Caco-2 (cell line): Measurements from ENCODE around the gene SKAP2. TPM values are rescaled to one million over a fixed set of nuclear protein-coding genes. Genes with fewer than 3 reads are reported as not detected.

Experiments used
- BruUV-seq: library from RNA; stranded (reverse); fragments of 400-500 nt; replicated peaks from 2 replicates; lab custom pipeline; 2021; lab: Mats Ljungman, UMichigan
- CTCF ChIA-PET: fragments of 300-600 bp; sonication (Branson Sonifier 250); formaldehyde crosslinking; loops from one replicate; lab custom pipeline; 2022; ENCODE audit warnings: antibody characterized with exemption; lab: Charles Lee
- POLR2A ChIA-PET: fragments of 300-600 bp; sonication (Branson Sonifier 250); formaldehyde crosslinking; loops from one replicate; lab custom pipeline; 2022; ENCODE audit warnings: antibody characterized with exemption; lab: Charles Lee
- DNase-seq, 2 experiments: peaks; one replicate each; pipeline versions ENCODE4 v3.0.0 to v3.0.0-alpha.2; 2020 to 2022
- H3K27me3 ChIP-seq: replicated peaks from 2 replicates; pipeline ENCODE4 v1.6.0; 2011; ENCODE audit warnings: low read length; ENCODE audit not compliant: control insufficient read depth, insufficient read depth
- H3K36me3 ChIP-seq: 2 replicates; pipeline ENCODE4 v1.5.1; 2011; ENCODE audit warnings: low read length; ENCODE audit not compliant: control insufficient read depth, insufficient read depth
- H3K4me1 ChIP-seq: fragments of 250-450 bp; sonication (Bioruptor Pico); 2 replicates; pipeline ENCODE4 v1.5.1; 2020; ENCODE audit warnings: mild to moderate bottlenecking
- H3K4me3 ChIP-seq: 2 replicates; pipeline ENCODE4 v1.5.1; 2011; ENCODE audit warnings: low read depth, mild to moderate bottlenecking, control low read depth, low read length
- H3K9me3 ChIP-seq: fragments of 250-450 bp; sonication (Bioruptor Pico); 2 replicates; pipeline ENCODE4 v1.5.1; 2020; ENCODE audit warnings: mild to moderate bottlenecking, moderate library complexity
- H3K27ac Mint-ChIP-seq: one replicate; pipeline ENCODE4 v1.8.0; 2022; ENCODE audit warnings: mixed read lengths; ENCODE audit not compliant: unreplicated experiment
- H3K27me3 Mint-ChIP-seq: one replicate; pipeline ENCODE4 v1.8.0; 2022; ENCODE audit warnings: mixed read lengths; ENCODE audit not compliant: insufficient read depth, unreplicated experiment
- H3K36me3 Mint-ChIP-seq: one replicate; pipeline ENCODE4 v1.8.0; 2022; ENCODE audit warnings: mild to moderate bottlenecking, mixed read lengths; ENCODE audit not compliant: insufficient read depth, unreplicated experiment
- H3K4me1 Mint-ChIP-seq: one replicate; pipeline ENCODE4 v1.8.0; 2022; ENCODE audit warnings: low read depth, mixed read lengths; ENCODE audit not compliant: unreplicated experiment
- H3K4me3 Mint-ChIP-seq: one replicate; pipeline ENCODE4 v1.8.0; 2022; ENCODE audit warnings: mild to moderate bottlenecking, moderate library complexity, mixed read lengths; ENCODE audit not compliant: unreplicated experiment
- H3K9me3 Mint-ChIP-seq: one replicate; pipeline ENCODE4 v1.8.0; 2022; ENCODE audit warnings: mixed read lengths; ENCODE audit not compliant: unreplicated experiment
- CTCF ChIP-seq, 2 experiments: fragments of 200-600 bp in 1 of 2; IDR thresholded peaks; 1 replicate in 1 of 2; 2 replicates in 1 of 2; pipeline versions ENCODE4 v1.5.1 to v1.8.0; 2011 to 2022; ENCODE audit warnings: antibody characterized with exemption in 1 of 2, control low read depth in 1 of 2, inconsistent platforms in 1 of 2, low read depth in 1 of 2, low read length in 1 of 2, mild to moderate bottlenecking in 1 of 2, moderate library complexity in 1 of 2; ENCODE audit not compliant: insufficient read depth in 1 of 2, severe bottlenecking in 1 of 2, unreplicated experiment in 1 of 2
- intact Hi-C: fragments of 100-400 bp; cut with micrococcal nuclease; formaldehyde crosslinking; loops from one replicate; pipeline ENCODE4 v1.10.0; 2022; ENCODE audit not compliant: unreplicated experiment
- total RNA-seq: library from RNA; stranded (reverse); gene quantifications from 2 replicates; pipeline ENCODE4 v1.2.3, GENCODE V29; 2022

The SKAP2 gene
- total RNA-seq, 1 experiment from 2014 or later: 36.2 TPM

GRCh38 chr7:26652401-26653100 lies 211.8 kb downstream of the SKAP2 start:
- H3K27ac Mint-ChIP-seq: no peak overlapping the region
- Histone ChIP-seq H3K36me3 (no peaks in the 10 kb centered on the region), H3K9me3 (no peaks in the 10 kb centered on the region), H3K27me3 (no peaks in the 10 kb centered on the region), H3K4me3 (no peak overlapping the region), H3K4me1 (no peaks in the 10 kb centered on the region)
- no peaks in the 10 kb centered on the region for H3K4me1 Mint-ChIP-seq
- H3K9me3 Mint-ChIP-seq: no peaks in the 10 kb centered on the region
- H3K27me3 Mint-ChIP-seq: peaks cover 6% of the 10 kb centered on the region
- CTCF ChIA-PET: no interaction called here
- no peaks in the 10 kb centered on the region for H3K36me3 Mint-ChIP-seq
- DNase-seq: no peak
- no TSS peak for BruUV-seq
- POLR2A ChIA-PET: no interaction called here
- H3K4me3 Mint-ChIP-seq: no peak overlapping the region
- intact Hi-C loops: no loop called here
- no peak for TF ChIP-seq CTCF (IDR thresholded peaks at IDR 0.05; ENCODE audit: insufficient read depth in 1 of 2, low read depth in 1 of 2, low read length in 1 of 2, severe bottlenecking in 1 of 2, unreplicated experiment in 1 of 2)

- Mint-ChIP-seq H3K4me1 (no peaks in the 10 kb centered on the region), H3K27ac (no peak overlapping the region), H3K9me3 (no peaks in the 10 kb centered on the region), H3K36me3 (no peaks in the 10 kb centered on the region), H3K4me3 (no peak overlapping the region), H3K27me3 (peaks cover 6% of the 10 kb centered on the region)
- ChIA-PET POLR2A (no interaction called here), CTCF (no interaction called here)
- no peaks in the 10 kb centered on the region for H3K27me3 ChIP-seq
- no peak for DNase-seq
- no peaks in the 10 kb centered on the region for H3K4me1 ChIP-seq
- no peak for TF ChIP-seq CTCF (IDR thresholded peaks at IDR 0.05; ENCODE audit: insufficient read depth in 1 of 2, low read depth in 1 of 2, low read length in 1 of 2, severe bottlenecking in 1 of 2, unreplicated experiment in 1 of 2)
- H3K9me3 ChIP-seq: no peaks in the 10 kb centered on the region
- H3K4me3 ChIP-seq: no peak overlapping the region
- no peaks in the 10 kb centered on the region for H3K36me3 ChIP-seq
- BruUV-seq: no TSS peak
- intact Hi-C loops: no loop called here
Observed at GRCh38 chr7:26650103-26650502, 214.3 kb downstream of the SKAP2 start.

- H3K4me3 ChIP-seq: no peak overlapping the region
- intact Hi-C loops: no loop called here
- H3K9me3 Mint-ChIP-seq: no peaks in the 10 kb centered on the region
- H3K9me3 ChIP-seq: no peaks in the 10 kb centered on the region
- H3K36me3 ChIP-seq: no peaks in the 10 kb centered on the region
- H3K4me3 Mint-ChIP-seq: no peak overlapping the region
- H3K27me3 ChIP-seq: no peaks in the 10 kb centered on the region
- POLR2A ChIA-PET: no interaction called here
- no TSS peak for BruUV-seq
- no peak for DNase-seq
- no peaks in the 10 kb centered on the region for H3K4me1 ChIP-seq
- peaks cover 6% of the 10 kb centered on the region for H3K27me3 Mint-ChIP-seq
- H3K36me3 Mint-ChIP-seq: no peaks in the 10 kb centered on the region
- no peaks in the 10 kb centered on the region for H3K4me1 Mint-ChIP-seq
- CTCF ChIA-PET: no interaction called here
- no peak for TF ChIP-seq CTCF (IDR thresholded peaks at IDR 0.05; ENCODE audit: insufficient read depth in 1 of 2, low read depth in 1 of 2, low read length in 1 of 2, severe bottlenecking in 1 of 2, unreplicated experiment in 1 of 2)
- no peak overlapping the region for H3K27ac Mint-ChIP-seq
Observed at GRCh38 chr7:26649388-26649787, 215.0 kb downstream of the SKAP2 start.
